HS-27A (cell line): ENCODE data around the gene TMEM271.

ENCODE experiments used
- DNase-seq: peaks from one replicate; pipeline ENCODE4 v3.0.0-alpha.2; 2012; ENCODE audit warnings: low read depth, missing footprints

Gene TMEM271

DNA sequence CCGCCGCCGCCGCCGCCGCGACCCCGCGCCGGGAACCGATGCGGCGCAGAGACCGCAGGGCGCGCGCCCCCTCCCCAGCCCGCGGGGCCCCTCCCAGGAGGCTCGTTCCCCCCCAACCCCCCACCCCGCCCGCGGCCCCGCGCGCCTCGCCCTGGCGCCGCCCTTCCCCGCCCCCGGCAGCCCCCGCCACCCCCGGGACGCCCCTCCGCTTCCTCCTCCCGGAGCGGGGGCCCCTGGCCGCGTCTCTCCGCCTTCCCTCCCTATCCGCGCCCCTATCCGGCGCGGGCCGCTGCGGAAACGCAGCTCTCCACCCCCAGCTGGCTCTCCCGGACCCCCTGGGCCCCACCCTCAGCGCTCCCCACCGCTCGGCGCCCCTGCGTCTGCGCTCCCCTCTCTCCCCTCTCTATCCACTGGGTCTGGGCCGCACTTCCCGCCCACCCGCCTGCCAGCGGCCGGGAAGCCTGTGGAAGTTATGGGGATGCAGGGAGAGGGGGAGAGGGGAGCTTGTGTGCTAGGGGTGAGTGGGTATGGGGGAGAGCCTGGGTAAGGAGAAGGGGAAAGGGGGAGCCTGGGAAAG is at the start of gene TMEM271:
Gene TMEM271 (minus strand): TSS at position 51 of the 577 bp plus-strand sequence. CDS start 233 bp downstream, outside the sequence.
- no peak for DNase-seq

DNA sequence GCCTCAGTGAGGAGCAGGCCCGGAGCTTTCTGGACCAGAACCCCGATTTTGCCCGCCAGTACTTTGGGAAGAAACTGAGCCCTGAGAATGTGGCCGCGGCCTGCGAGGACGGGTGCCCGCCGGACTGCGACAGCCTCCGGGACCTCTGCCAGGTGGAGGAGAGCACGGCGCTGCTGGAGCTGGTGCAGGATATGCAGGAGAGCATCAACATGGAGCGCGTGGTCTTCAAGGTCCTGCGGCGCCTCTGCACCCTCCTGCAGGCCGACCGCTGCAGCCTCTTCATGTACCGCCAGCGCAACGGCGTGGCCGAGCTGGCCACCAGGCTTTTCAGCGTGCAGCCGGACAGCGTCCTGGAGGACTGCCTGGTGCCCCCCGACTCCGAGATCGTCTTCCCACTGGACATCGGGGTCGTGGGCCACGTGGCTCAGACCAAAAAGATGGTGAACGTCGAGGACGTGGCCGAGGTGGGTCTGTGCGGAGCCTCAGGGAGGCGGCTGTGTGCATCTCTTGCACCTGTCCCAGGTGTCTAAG is 49.6 kb upstream of the TMEM271 start:
- no peak for DNase-seq

- no peak for DNase-seq
These were observed 48.9 kb upstream of the TMEM271 start, which contains the start of gene PDE6B for GRCh38 chr4:624705-625590. Gene PDE6B (plus strand): TSS chr4:625573. CDS start chr4:625627, 54 bp downstream.

DNA sequence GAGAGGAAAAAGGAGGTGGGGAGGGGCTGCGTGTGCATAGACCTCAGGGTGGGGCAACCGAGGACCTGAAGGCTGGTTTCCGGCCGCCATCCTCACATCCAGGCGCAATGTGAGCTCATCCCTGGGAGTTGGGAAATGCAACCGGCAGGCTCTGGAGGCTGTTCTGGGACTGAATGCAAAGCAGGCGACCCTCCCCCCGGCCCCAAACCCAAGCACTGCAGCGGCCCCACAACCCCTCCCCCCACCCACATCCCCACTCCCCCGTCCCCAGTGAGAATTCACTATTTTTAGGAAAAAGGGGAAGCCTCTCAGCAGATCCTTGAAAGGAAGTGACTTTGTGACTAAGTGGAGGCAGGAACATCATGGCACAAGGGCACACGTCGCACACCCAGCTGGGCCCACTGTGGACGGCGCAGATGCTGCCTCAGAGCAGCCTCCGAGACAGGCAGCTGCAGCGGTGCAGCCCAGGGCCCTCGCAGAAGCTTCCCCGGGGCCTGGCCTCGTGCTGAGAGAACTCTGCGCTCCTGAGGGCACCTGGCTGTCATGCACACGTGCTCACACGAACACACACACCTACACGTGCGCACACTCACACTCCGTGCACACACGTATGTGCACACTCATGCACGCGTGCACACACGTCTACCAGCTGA is 47.9 kb upstream of the TMEM271 start:
- DNase-seq, result no peak

GRCh38 chr4:622996-623913 is 47.2 kb upstream of the TMEM271 start:
- DNase-seq, result no peak

DNA sequence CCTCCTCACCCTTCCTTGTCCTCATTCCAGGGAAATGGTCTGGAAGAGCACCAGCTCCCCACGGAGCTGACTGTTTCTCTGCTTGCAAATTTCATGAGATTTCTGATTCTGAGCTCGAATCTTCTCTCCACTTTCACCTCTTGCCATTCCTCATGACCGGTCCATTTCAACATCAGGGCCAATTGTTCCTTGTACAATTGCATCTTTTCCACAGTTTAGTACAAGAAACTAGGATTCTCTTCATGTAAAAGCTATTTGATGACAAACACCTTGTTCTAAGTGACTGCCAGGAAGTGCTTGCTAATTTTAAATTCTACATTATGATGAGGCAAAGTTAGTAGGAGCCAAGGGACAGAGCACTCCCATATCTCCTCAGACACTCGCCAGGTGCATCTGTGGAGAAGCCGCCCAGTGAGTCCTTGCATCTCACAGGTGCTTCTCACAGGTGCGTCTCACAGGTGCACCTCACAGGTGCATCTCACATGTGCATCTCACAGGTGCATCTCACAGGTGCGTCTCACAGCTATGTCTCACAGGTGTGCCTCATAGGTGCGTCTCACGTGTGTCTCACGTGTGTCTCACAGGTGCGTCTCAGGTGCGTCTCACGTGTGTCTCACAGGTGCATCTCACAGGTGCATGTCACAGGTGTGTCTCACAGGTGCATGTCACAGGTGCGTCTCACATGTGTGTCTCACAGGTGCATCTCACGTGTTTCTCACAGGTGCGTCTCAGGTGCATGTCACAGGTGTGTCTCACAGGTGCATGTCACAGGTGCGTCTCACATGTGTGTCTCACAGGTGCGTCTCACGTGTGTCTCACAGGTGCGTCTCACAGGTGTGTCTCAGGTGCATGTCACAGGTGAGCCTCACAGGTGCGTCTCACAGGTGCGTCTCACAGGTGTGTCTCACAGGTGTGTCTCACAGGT is 46.2 kb upstream of the TMEM271 start:
- no peak for DNase-seq

GRCh38 chr4:621296-622070 is 45.4 kb upstream of the TMEM271 start:
- no peak for DNase-seq

DNA sequence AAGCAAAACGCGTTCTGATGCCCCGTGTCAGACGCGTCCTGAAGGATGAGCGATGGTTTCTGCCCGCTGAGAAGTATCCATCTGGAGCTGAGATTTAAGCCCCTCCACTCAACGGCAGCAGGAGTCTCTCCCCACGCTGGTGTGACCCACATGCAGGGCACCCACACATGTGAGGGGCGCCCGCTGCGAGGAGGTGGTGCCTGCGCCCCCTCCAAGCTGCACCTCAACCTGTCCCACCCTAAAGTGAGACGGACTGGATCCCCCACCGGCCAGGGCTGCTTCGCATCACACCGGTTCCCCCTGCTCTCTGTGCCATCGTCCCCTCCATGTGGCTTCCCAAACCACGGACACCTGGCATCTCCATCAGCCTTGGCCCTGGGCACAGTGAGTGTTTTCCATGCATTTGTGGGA is 44.8 kb upstream of the TMEM271 start:
- DNase-seq, result no peak

DNA sequence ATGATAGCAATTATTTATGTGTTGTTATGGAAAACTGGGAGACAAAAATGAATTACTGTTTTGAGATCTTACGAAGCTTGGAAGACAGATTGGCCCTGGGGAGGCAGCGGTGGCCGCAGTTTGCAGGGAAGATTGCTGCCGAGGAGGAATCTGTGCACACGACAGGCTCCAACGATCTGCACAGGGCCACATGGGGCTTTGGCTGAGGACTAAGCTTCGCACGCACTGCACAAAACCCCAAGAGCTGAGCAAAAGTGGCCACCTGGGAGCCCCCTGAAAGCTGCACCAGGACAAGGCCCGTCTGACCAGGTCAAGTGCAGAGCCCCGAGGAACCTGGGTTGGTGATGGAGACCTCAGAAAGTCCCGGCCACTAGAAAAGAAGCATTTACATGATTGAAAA is 44.1 kb upstream of the TMEM271 start:
- DNase-seq, result no peak

- no peak for DNase-seq
These were observed 41.8 kb upstream of the TMEM271 start for GRCh38 chr4:617644-618641.

- no peak for DNase-seq
These were observed 41.0 kb upstream of the TMEM271 start for GRCh38 chr4:616911-617643.

GRCh38 chr4:616091-616490 is 40.0 kb upstream of the TMEM271 start:
- no peak for DNase-seq

DNA sequence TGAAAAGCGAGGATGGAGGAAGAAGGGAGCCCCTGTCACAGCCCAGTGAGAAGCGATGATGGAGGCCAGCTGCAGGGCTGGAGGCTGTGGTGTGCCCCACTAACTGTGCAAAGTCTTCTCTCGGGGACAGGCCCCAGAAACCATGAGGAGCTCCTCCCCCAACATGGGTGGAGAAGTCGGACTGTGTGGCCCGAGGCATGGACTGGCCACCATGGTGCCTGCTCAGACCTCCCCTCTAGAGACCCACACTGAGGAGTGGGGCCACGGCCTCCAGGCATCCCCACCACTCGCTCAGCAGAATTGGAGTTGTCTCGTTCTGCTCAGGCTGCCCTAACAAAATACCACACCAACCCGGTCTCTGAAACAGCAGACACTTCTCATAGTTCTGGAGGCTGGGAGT is 37.0 kb upstream of the TMEM271 start:
- DNase-seq, result no peak

- no peak for DNase-seq
These were observed 36.6 kb upstream of the TMEM271 start for GRCh38 chr4:612749-613125.

DNA sequence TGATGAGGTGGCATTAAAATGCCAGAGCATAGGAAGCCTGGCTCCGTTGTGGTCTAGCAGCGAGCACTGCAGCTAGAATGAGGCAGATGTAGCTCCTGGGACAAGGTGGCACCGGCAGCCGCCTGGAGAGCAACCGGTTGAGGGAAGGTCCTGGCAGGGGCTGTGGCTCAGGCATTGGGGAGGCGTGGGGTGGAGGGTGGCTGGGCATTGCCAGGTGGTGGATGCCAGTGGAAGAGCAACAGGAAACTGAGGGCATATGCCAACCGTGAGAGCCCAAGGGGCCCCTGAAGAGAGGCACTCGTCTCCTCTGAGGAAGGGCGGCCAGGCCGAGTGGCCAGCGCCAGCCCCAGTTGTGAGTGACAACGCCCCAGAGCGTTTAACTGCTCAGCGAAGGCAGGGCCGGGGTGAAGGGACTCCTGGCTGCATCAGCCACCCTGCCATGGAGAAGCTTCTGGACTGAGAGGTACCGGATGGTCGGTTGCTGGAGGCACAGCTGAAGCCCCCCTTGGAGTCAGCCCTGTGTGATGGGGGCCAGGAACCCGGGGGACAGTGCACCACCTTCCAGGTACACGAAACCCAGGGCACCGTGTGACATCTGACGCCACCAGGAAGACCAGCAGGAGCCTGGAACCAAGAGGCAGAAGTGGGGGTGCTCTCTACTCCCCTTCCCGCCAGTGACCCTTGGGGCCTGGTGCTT is 36.1 kb upstream of the TMEM271 start:
- no peak for DNase-seq

- peak; percentile 1 for DNase-seq
These were observed 34.5 kb upstream of the TMEM271 start for GRCh38 chr4:610411-611261.
